ENCODE data around the gene CCDC61.
A peak's percentile ranks its signal among the peaks of the same experiment; 100 is the strongest.

The CCDC61 gene

DNA sequence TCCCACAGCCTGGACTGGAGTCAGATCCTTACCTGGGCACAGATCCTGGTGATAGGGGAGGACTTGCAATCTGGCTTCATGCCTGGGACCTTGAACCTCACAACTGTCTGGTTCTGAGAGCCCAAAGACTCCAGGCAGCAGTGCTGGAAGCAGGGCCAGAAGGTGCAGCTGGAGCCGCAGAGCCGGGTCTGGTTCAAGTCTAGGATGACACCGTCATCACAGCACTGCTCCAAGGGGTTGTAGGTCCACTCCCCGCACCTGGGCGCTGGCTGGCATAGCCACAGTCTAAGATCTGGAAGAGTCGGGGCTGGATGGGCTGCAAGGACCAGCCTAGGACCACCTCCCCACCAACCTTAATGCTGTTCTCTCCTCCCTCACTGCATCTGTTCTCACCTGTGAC lies 44.9 kb downstream of the CCDC61 start:
- no peak for DNase-seq (ENCODE audit: low spot score)

DNA sequence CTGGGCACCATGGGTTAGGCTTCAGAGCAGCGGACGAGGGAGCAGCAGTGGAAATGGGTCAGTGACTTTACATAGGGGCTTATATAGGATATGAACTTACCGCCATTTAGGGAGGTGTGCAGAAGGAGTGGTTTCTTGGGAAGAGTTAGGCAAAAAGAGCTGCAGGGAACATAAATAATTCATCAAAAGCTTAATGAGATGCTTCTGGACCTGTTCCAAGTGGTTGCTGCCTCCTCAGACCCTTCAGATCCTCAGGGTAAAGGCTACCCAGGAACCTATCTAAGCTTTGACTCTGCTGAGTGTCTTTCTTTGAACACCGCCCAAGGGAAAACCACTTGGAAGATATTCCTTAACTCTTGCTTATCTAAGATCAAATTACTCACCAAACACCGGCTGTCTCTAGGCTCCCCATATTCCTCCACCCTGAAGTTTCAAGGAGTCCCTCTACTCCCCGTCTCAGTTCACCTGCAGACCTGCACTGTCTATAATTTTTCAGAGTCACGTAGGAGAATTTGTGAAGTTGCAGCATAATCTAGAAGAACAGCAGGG lies 45.8 kb downstream of the CCDC61 start, which contains the start of gene IGFL4:
IGFL4 (minus strand) TSS at position 51 of the 549 bp plus-strand sequence; CDS start at position 11, 40 bp downstream.
- no peak for DNase-seq (ENCODE audit: low spot score)

DNA sequence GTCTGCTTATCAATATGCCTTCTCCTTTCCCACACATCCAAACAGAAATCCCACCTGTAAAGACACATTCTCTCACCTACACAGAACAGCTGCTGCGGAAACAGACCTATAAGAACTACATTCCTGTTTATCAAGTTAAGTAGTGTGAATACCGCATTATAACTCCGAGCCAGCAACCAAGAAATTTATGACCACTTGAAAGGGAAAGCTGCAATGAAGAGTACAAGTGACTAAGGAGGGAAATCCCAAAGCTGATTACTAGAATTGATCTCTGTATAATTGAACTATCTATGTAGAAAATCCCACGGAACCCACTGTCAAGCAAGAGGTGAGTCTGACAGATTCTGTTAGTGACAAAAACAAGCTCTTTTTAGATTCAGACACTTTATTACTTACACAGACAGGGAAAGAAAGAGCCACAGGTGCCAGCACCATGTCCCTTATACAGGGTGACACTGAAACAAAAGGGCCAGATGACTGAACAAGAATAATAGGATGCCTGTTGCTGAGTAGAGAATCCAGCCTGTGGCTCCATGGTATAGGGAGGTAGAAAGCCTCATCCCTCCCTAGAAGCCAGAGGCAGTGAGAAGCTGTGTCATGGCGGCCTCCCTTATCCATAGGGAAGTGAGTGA lies 47.1 kb downstream of the CCDC61 start:
- DNase-seq (ENCODE audit: low spot score) = no peak

DNA sequence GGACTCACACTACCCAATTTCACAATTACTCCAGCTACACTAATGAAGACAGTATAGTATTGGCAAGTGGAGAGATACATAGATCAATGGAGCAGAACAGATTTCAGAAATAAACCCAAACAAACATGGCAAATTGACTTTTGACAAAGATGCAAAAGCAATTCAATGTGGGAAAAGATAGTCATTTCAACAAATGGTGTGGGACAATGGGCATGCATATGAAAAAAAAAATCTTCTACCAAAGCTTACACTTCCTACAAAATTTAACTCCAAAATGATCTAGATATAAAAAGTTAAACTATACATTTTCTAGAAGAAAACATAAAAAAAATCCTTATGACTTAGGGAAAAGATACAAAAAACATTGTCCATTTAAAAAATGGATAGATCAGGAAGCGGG lies 48.3 kb downstream of the CCDC61 start:
- DNase-seq (ENCODE audit: low spot score) = no peak

DNA sequence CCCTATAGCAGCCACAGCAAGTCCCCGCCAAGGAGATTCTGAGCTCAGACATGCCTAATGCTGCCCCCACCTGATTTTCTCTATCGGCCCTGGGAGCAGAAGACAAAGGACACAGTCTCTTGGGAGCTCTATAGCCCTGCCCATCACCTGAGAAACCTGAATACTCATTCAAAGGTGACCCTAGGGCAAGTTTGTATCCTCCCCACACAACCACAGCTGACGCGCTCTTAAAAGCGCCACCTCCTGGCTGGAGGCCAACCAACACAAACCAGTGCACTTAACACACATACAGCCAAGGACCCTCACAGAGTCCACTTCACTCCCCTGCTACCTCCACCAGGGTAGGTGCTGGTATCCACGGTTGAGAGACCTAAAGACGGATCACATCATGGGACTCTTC lies 54.3 kb downstream of the CCDC61 start:
- peak; percentile 31 for DNase-seq (ENCODE audit: low spot score)

DNA sequence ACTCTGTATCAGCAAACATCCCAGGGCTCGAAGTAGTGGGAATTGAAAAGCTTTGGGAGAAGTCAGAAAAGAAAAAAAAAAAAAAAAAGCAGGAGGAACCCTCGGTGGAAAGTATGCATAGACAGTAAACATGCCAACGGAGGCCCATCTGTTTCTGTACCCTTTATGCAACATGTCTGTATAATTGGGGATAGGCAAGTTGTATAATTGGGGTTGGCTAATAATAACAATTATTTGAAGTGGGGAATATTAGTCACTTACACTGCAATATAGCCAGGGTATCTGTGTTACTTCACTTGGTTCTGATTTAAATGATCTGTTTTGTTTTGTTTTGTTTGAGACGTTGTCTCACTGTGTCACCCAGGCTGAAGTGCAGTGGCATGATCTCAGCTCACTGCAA lies 57.6 kb downstream of the CCDC61 start:
- DNase-seq (ENCODE audit: low spot score) = no peak

DNA sequence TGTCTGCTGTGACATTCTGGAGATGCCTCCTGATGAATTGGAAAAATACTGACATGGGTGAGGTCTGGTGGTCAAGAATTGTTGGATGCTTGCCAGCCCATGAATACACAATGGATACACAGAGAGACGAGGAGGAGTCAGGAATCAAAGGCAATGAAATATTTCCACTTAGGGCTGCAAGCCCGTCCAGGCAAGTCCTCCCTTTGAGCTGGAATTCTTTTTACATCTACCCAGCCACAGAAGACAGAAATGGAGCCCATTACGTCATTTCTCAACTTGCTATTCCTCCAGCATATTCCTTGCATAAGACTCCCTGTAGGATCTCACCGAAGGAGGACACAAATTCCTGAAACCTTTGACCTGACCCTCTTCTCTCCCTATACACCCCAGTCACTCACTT lies 61.3 kb downstream of the CCDC61 start:
- DNase-seq (ENCODE audit: low spot score) = no peak

DNA sequence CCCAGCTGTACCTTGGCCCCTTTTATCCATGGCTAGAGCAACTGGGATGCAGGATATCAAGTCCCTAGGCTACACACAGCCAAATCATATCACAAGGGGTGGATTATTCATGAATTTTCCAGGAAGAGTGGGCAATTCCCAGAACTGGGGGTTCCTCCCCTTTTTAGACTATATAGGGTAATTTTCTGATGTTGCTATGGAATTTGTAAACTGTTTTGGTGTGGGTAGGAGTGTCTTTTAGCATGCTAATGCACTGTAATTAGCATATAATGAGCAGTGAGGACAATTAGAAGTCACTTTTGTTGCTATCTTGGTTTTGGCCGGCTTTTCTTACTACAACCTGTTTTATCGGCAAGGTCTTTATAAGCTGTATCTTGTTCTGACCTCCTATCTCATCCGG lies 63.5 kb downstream of the CCDC61 start:
- DNase-seq (ENCODE audit: low spot score) = no peak

DNA sequence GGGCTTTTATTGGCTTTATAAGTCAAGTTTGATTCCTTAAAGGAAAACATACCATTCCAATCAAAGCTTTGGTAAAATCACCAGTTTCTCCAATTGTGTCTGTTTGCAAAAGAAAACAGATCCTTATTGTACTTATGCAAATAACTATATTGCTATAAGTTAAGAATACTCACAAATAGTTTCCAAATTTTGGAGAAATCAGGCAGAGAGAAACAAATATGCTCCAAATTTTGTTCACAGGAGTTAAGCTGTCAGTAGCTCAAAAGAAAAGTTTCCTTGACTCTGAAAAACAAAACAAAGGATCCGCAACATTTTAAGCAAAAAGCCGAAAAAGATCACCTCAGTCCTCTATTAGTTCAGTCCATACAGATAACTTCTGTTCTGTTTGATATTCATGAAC lies 64.7 kb downstream of the CCDC61 start:
- peak; percentile 13 for DNase-seq (ENCODE audit: low spot score)

DNA sequence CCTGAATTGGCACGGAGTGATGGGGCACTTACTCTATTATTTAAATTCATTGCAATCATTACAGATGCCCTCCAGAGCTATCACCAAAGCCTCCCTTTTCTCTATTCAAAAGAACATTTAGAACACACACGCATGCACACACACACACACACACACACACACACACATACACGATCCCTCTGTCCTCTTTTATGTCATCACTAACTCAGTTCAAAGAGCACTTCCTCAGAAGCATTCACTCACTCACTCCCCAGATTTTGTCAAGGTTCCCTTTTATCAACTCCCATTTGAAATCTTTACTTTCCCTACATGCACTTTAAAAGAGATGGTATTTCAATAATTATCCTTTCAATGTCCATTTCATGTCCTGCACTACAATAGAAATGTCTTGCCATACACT lies 67.9 kb downstream of the CCDC61 start:
- DNase-seq (ENCODE audit: low spot score) = no peak

DNA sequence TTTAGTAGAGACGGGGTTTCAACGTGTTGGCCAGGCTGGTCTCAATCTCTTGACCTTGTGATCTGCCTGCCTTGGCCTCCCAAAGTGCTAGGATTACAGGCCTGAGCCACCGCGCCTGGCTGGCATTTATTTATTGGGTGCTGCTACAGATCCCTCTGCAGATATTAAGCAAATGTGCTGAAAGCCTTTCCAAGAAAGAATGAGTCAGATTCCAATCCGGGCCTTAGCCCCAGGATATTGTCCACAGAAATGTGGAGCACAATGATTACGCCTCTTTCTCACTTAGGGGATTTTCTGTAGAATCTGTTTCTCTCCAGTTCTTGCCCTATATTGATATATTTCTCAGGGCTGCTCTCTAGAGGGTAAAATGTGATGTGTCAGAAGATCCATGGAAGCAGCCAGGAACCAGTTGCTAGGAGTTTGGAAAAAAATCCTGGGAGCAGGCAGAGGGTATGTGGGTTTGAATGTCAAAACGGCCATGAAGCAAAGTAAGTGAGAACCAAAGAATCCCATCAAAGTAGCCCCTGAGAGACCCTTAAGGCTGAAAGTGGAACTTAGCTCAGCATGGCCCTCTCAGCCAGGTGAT lies 70.3 kb downstream of the CCDC61 start:
- DNase-seq (ENCODE audit: low spot score) = no peak

DNA sequence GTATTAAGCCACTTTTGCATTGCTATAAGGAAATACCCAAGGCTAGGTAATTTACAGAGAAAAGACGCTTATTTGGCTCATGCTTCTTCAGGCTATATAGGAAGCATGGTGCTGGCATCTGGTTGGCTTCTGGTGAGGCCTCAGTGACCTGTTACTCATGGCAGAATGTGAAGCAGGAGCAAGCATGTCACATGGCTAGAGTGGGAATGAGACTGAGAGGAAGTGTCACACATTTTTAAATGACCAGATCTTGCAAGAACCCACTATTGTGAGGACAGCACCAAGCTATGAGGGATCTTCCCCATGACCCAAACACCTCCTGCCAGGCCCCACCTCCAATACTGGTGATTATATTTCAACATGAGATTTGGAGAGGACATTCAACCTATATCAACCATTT lies 71.2 kb downstream of the CCDC61 start:
- no peak for DNase-seq (ENCODE audit: low spot score)

DNA sequence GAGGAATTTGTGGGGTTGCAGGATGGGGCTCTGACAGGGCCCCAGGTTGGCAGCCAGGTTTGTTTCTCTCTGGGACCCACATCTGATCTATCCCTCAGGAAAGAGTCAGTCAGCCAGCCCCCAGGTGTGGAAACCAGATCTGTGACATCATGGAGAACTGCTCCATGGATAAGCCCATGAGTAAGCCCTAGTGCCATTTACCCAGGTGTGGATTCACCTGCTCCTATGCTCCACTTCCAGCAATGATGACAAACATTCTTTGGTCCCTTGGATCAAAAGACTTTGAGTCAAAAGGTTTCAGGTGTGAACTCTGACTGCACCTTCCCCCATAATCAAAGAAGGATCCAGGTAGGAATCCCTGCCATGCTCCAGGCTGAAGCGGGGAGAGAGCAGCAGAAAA lies 72.4 kb downstream of the CCDC61 start:
- DNase-seq (ENCODE audit: low spot score) = no peak

All from NAMALWA (cell line).